HG03103 (cell line): ENCODE data around the gene ZNF783.
A peak's percentile ranks its signal among the peaks of the same experiment; 100 is the strongest.
"Not testable (repeated sequence)": the region's sequence is repeated elsewhere in the genome, so short reads cannot be mapped to it uniquely, and the experiment has no call there.

Experiments
- ATAC-seq: cut with Tn5 transposase; IDR thresholded peaks from one replicate; pipeline ENCODE4 v1.9.1; 2021; ENCODE audit warnings: low read depth; ENCODE audit not compliant: unreplicated experiment

The ZNF783 gene

GRCh38 chr7:149239345-149240143 lies 22.5 kb upstream of the ZNF783 start, which contains the start of gene ZNF212:
ZNF212 (plus strand) TSS chr7:149239651; CDS start chr7:149239779, 128 bp downstream.
- peak; percentile 98 for ATAC-seq

- ATAC-seq: no peak
Measured at GRCh38 chr7:149240637-149241036, 21.4 kb upstream of the ZNF783 start.

- no peak for ATAC-seq
Measured at GRCh38 chr7:149241696-149242095, 20.3 kb upstream of the ZNF783 start.

- no peak for ATAC-seq
Measured at GRCh38 chr7:149245244-149245643, 16.8 kb upstream of the ZNF783 start.

GRCh38 chr7:149245744-149246143 lies 16.3 kb upstream of the ZNF783 start:
- ATAC-seq: no peak

- no peak for ATAC-seq
Measured at GRCh38 chr7:149248777-149249176, 13.2 kb upstream of the ZNF783 start.

GRCh38 chr7:149250151-149250550 lies 11.8 kb upstream of the ZNF783 start:
- ATAC-seq: not testable (repeated sequence)

- ATAC-seq: not testable (repeated sequence)
Measured at GRCh38 chr7:149251518-149251917, 10.5 kb upstream of the ZNF783 start.

GRCh38 chr7:149252378-149252777 lies 9.6 kb upstream of the ZNF783 start:
- ATAC-seq: no peak

GRCh38 chr7:149253665-149254064 lies 8.3 kb upstream of the ZNF783 start:
- ATAC-seq: no peak

GRCh38 chr7:149254181-149254858 lies 7.7 kb upstream of the ZNF783 start:
- no peak for ATAC-seq

- ATAC-seq: no peak
Measured at GRCh38 chr7:149255174-149255573, 6.8 kb upstream of the ZNF783 start.

- no peak for ATAC-seq
Measured at GRCh38 chr7:149256568-149256967, 5.4 kb upstream of the ZNF783 start.

- no peak for ATAC-seq
Measured at GRCh38 chr7:149257146-149257545, 4.8 kb upstream of the ZNF783 start.

- no peak for ATAC-seq
Measured at GRCh38 chr7:149261316-149261828, 624 bp upstream of the ZNF783 start.

GRCh38 chr7:149266451-149266850 lies 4.5 kb downstream of the ZNF783 start:
- ATAC-seq: no peak

GRCh38 chr7:149267733-149268132 lies 5.7 kb downstream of the ZNF783 start:
- ATAC-seq: no peak

- ATAC-seq: not testable (repeated sequence)
Measured at GRCh38 chr7:149274424-149274823, 12.4 kb downstream of the ZNF783 start.

GRCh38 chr7:149277871-149278270 lies 15.9 kb downstream of the ZNF783 start:
- ATAC-seq: no peak

GRCh38 chr7:149278396-149278795 lies 16.4 kb downstream of the ZNF783 start:
- no peak for ATAC-seq

GRCh38 chr7:149279111-149279743 lies 17.2 kb downstream of the ZNF783 start:
- no peak for ATAC-seq
